ENCODE data around the gene BACE2.

The BACE2 gene

GRCh38 chr21:41210426-41211059 lies 42.6 kb downstream of the BACE2 start:
- no peak overlapping the region for H3K4me3 Mint-ChIP-seq
- DNase-seq (ENCODE audit: low spot score in 2 of 2) = no peak
- H3K9me3 Mint-ChIP-seq = no peaks in the 10 kb centered on the region
- ATAC-seq = no peak
- no peak overlapping the region for H3K27ac Mint-ChIP-seq
- H3K36me3 Mint-ChIP-seq = no peaks in the 10 kb centered on the region
- H3K4me1 Mint-ChIP-seq = no peaks in the 10 kb centered on the region

- Mint-ChIP-seq H3K27ac (no peak overlapping the region), H3K4me1 (peaks cover 5% of the 10 kb centered on the region), H3K36me3 (no peaks in the 10 kb centered on the region), H3K4me3 (no peak overlapping the region), H3K9me3 (no peaks in the 10 kb centered on the region)
- DNase-seq (ENCODE audit: low spot score in 2 of 2) = no peak
- no peak for ATAC-seq
Observed at GRCh38 chr21:41211060-41211805, 43.3 kb downstream of the BACE2 start.

GRCh38 chr21:41213021-41213420 lies 45.1 kb downstream of the BACE2 start:
- ATAC-seq = no peak
- H3K9me3 Mint-ChIP-seq = no peaks in the 10 kb centered on the region
- no peak overlapping the region for H3K27ac Mint-ChIP-seq
- H3K36me3 Mint-ChIP-seq = no peaks in the 10 kb centered on the region
- H3K4me1 Mint-ChIP-seq = peaks cover 5% of the 10 kb centered on the region
- DNase-seq (ENCODE audit: low spot score in 2 of 2) = no peak
- H3K4me3 Mint-ChIP-seq = no peak overlapping the region

GRCh38 chr21:41215856-41216408 lies 48.0 kb downstream of the BACE2 start:
- Mint-ChIP-seq H3K9me3 (no peaks in the 10 kb centered on the region), H3K27ac (no peak overlapping the region), H3K36me3 (no peaks in the 10 kb centered on the region), H3K4me1 (peaks cover 5% of the 10 kb centered on the region), H3K4me3 (no peak overlapping the region)
- no peak for ATAC-seq
- DNase-seq (ENCODE audit: low spot score in 2 of 2) = no peak

- no peak for DNase-seq (ENCODE audit: low spot score in 2 of 2)
- ATAC-seq = no peak
Observed at GRCh38 chr21:41216486-41216885, 48.5 kb downstream of the BACE2 start.

GRCh38 chr21:41217671-41218385 lies 49.9 kb downstream of the BACE2 start:
- ATAC-seq (no peak), DNase-seq (ENCODE audit: low spot score in 2 of 2) (no peak)
- Mint-ChIP-seq H3K4me3 (no peak overlapping the region), H3K4me1 (peaks cover 5% of the 10 kb centered on the region), H3K27ac (no peak overlapping the region), H3K36me3 (no peaks in the 10 kb centered on the region), H3K9me3 (no peaks in the 10 kb centered on the region)

More at GRCh38 chr21:41216486-41216885, 48.5 kb downstream of the BACE2 start:
- Mint-ChIP-seq H3K4me1 (peaks cover 5% of the 10 kb centered on the region), H3K27ac (no peak overlapping the region), H3K4me3 (no peak overlapping the region), H3K36me3 (no peaks in the 10 kb centered on the region), H3K9me3 (no peaks in the 10 kb centered on the region)

GRCh38 chr21:41219498-41220207 lies 51.7 kb downstream of the BACE2 start:
- Mint-ChIP-seq H3K4me1 (peaks cover 5% of the 10 kb centered on the region), H3K36me3 (no peaks in the 10 kb centered on the region), H3K27ac (no peak overlapping the region), H3K4me3 (no peak overlapping the region), H3K9me3 (no peaks in the 10 kb centered on the region)
- no peak for ATAC-seq
- no peak for DNase-seq (ENCODE audit: low spot score in 2 of 2)

GRCh38 chr21:41220208-41220733 lies 52.3 kb downstream of the BACE2 start:
- Mint-ChIP-seq H3K9me3 (no peaks in the 10 kb centered on the region), H3K4me3 (no peak overlapping the region), H3K4me1 (peaks cover 5% of the 10 kb centered on the region), H3K27ac (no peak overlapping the region), H3K36me3 (no peaks in the 10 kb centered on the region)
- ATAC-seq = no peak
- DNase-seq (ENCODE audit: low spot score in 2 of 2) = no peak

- H3K4me3 Mint-ChIP-seq = no peak overlapping the region
- no peaks in the 10 kb centered on the region for H3K9me3 Mint-ChIP-seq
- H3K36me3 Mint-ChIP-seq = no peaks in the 10 kb centered on the region
- H3K27ac Mint-ChIP-seq = no peak overlapping the region
- H3K4me1 Mint-ChIP-seq = no peaks in the 10 kb centered on the region
- DNase-seq (ENCODE audit: low spot score in 2 of 2) (no peak), ATAC-seq (peak; percentile 19)
Observed at GRCh38 chr21:41222247-41223068, 54.5 kb downstream of the BACE2 start.

GRCh38 chr21:41226853-41227252 lies 58.9 kb downstream of the BACE2 start:
- H3K4me3 Mint-ChIP-seq = no peak overlapping the region
- H3K27ac Mint-ChIP-seq = no peak overlapping the region
- ATAC-seq = no peak

GRCh38 chr21:41227357-41228005 lies 59.5 kb downstream of the BACE2 start:
- H3K36me3 Mint-ChIP-seq = no peaks in the 10 kb centered on the region
- no peak for DNase-seq (ENCODE audit: low spot score in 2 of 2)
- ATAC-seq = no peak
- H3K4me1 Mint-ChIP-seq = no peaks in the 10 kb centered on the region
- peaks cover 3% of the 10 kb centered on the region for H3K9me3 Mint-ChIP-seq
- no peak overlapping the region for H3K4me3 Mint-ChIP-seq
- no peak overlapping the region for H3K27ac Mint-ChIP-seq

More at GRCh38 chr21:41226853-41227252, 58.9 kb downstream of the BACE2 start:
- Mint-ChIP-seq H3K9me3 (peaks cover 3% of the 10 kb centered on the region), H3K36me3 (no peaks in the 10 kb centered on the region), H3K4me1 (no peaks in the 10 kb centered on the region)
- no peak for DNase-seq (ENCODE audit: low spot score in 2 of 2)

GRCh38 chr21:41228006-41228370 lies 60.0 kb downstream of the BACE2 start:
- DNase-seq (ENCODE audit: low spot score in 2 of 2) (no peak), ATAC-seq (no peak)
- Mint-ChIP-seq H3K9me3 (peaks cover 3% of the 10 kb centered on the region), H3K27ac (no peak overlapping the region), H3K36me3 (no peaks in the 10 kb centered on the region), H3K4me1 (no peaks in the 10 kb centered on the region), H3K4me3 (no peak overlapping the region)

- Mint-ChIP-seq H3K9me3 (peaks cover 3% of the 10 kb centered on the region), H3K4me1 (no peaks in the 10 kb centered on the region), H3K27ac (no peak overlapping the region), H3K4me3 (no peak overlapping the region), H3K36me3 (no peaks in the 10 kb centered on the region)
- ATAC-seq (no peak), DNase-seq (ENCODE audit: low spot score in 2 of 2) (no peak)
Observed at GRCh38 chr21:41228492-41228891, 60.5 kb downstream of the BACE2 start.

- DNase-seq (ENCODE audit: low spot score in 2 of 2) (no peak), ATAC-seq (no peak)
- Mint-ChIP-seq H3K9me3 (peaks cover 3% of the 10 kb centered on the region), H3K27ac (no peak overlapping the region), H3K36me3 (no peaks in the 10 kb centered on the region), H3K4me3 (no peak overlapping the region), H3K4me1 (no peaks in the 10 kb centered on the region)
Observed at GRCh38 chr21:41228958-41229357, 61.0 kb downstream of the BACE2 start.
